A549 treated with RU486 at 1 μM for 4 hours (cell line): Measurements from ENCODE around the gene TIMM17B. TPM values are rescaled to one million over a fixed set of nuclear protein-coding genes. Genes with fewer than 3 reads are reported as not detected.

Experiments
- total RNA-seq: library from RNA; stranded (reverse); fragments of 200-300 nt; extraction: Qiagen RNA extraction; gene quantifications from 5 replicates; pipeline ENCODE4 v1.2.3, GENCODE V29; 2022; ENCODE audit warnings: low read depth

The TIMM17B gene
- total RNA-seq: 80.1 to 103 TPM (median 101 TPM) in 5 replicates

DNA sequence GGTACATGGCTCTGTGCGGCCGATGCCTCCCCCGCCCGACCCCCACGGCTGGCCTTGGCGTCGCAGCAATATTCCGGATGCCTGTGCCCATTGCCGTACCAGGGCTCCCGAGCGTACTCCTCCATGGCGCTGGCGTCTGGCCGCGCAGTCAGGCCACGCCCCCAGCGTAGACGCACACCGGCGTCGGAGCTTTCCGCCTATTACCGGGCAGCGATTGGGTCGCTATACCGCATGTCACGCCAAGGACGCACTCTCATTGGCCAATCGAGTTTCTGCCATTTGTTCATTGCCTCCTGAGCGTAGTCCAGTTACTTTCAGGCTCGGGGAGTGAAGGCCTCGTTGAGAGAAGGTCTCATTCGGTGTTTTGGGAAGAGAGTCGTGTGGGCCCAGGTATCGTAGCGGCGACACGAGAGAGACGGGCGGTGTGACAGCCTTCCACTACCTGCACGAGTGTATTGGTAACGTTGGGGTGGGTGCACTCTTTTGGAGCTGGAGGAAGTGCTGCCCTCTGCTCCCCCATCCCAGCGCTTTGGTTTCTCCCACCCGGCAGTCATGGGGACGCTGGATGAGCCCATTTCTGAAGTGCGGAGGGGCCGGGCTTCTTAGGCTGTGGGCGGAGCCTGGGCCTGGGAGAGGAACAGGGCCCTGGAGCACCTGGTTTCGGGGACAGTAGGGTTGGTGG, at the start of gene TIMM17B, which contains the start of gene PQBP1:
TIMM17B (minus strand) TSS at position 144 of the 682 bp plus-strand sequence; CDS start at position 125, 19 bp downstream.
PQBP1 (plus strand) TSS at position 306 of the 682 bp plus-strand sequence. CDS start 580 bp downstream, outside the sequence.

DNA sequence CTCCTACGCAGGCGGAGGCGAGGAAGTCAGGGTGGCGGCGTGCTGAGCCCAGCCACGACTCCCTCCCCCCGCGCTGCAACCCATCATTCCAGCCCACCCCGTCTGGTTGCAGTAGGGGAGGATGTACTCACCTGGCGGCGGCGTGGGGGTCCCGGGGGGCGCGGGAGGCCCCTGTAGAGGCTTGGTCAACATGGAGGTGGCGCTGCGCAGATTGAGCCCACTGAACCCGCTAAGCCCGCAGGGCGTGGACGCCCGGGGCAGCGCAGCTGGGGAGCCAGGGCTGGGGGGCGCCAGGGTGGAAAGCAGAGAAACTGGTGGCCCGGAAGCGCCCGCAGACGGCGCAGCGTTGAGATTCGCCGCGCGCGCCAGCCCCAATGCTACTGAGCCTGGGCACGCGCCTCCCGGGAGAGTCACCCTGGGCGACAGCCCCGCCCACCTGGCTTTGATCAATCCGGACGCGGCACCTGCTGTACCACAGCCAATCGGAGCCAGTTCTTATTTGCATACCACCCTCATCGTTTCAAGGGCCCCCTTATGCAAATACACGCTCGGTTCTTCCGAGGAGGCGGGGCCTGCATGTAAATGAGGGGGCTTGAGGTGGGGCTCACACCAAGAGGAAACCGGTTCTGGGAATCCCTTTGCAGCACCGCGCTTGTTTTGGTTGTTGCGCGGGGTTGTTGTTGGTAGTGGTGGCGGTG, 21.2 kb upstream of the TIMM17B start, which contains the start of gene PIM2:
PIM2 (minus strand) TSS at position 382 of the 698 bp plus-strand sequence; CDS start at position 192, 190 bp downstream.

DNA sequence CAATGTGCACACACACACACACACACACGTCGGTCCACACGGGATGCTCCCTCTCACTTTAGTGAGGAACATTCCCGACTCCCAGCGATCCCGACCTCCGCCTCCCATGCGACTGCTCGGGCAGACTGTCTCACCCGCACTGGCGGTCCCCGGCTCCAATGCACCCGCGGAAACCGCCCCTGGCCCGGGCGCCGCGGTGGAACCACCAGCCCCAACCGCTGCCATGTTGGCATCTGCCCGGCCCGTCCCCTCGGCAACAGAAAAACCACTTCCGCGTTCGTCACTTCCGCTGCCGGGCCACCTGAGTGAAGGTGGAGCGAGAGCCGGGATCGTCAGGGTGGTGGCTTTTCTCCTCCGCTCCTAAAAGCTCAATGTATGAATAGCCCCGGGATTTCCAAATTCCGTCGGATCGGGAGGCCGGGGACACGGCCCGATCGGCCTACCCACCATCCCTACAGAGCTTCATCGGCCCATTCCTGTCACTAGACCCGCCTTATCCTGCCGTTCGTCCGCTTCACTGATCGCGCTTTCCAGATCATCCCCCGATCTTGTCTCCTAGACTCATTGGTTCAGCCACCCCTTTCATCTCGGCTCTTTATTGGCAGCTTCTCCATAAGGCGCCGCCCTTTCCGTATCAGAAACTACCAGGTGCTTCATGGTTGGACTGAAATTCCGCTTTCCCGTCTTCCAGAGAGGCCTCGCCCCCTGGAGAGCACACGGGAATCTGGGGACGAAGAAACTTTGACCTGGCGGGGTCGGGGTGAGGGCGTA, 14.0 kb upstream of the TIMM17B start, which contains the start of gene SLC35A2:
SLC35A2 (minus strand) TSS at position 235 of the 771 bp plus-strand sequence; CDS start at position 225, 10 bp downstream.

Other genes with a start within 250 kb of the TIMM17B start
- gene WAS, start 214.0 kb downstream of the TIMM17B start, total RNA-seq: 0.20 to 0.54 TPM (median 0.32 TPM) in 4 of 5 replicates, not detected in the other
- 16.8 to 22.3 TPM (median 22.0 TPM) in 5 replicates for gene SUV39H1, start 201.0 kb downstream of the TIMM17B start, total RNA-seq
- not detected in 5 replicates for gene GLOD5, start 136.0 kb downstream of the TIMM17B start, total RNA-seq
- gene GATA1, start 111.2 kb downstream of the TIMM17B start, total RNA-seq: not detected in 5 replicates
- gene HDAC6, start 95.7 kb downstream of the TIMM17B start, total RNA-seq: 26.4 to 30.9 TPM (median 28.9 TPM) in 5 replicates
- 0.13 TPM in 1 of 5 replicates, not detected in the others for gene ERAS, start 71.3 kb downstream of the TIMM17B start, total RNA-seq
- gene PCSK1N, start 62.2 kb downstream of the TIMM17B start, total RNA-seq: 21.2 to 60.8 TPM (median 51.8 TPM) in 5 replicates
- gene PQBP1, start 162 bp upstream of the TIMM17B start, total RNA-seq: 96.2 to 122 TPM (median 99.9 TPM) in 5 replicates
- gene SLC35A2, start 13.9 kb upstream of the TIMM17B start, total RNA-seq: 49.4 to 68.7 TPM (median 67.1 TPM) in 5 replicates
- 9.6 to 11.7 TPM (median 10.7 TPM) in 5 replicates for gene PIM2, start 21.3 kb upstream of the TIMM17B start, total RNA-seq
- 58.3 to 67.8 TPM (median 63.7 TPM) in 5 replicates for gene OTUD5, start 59.8 kb upstream of the TIMM17B start, total RNA-seq
- 0.77 to 1.4 TPM (median 1.2 TPM) in 5 replicates for gene KCND1, start 74.1 kb upstream of the TIMM17B start, total RNA-seq
- gene GRIPAP1, start 104.5 kb upstream of the TIMM17B start, total RNA-seq: 18.1 to 22.8 TPM (median 21.3 TPM) in 5 replicates
- 47.1 to 58.0 TPM (median 56.5 TPM) in 5 replicates for gene TFE3, start 145.6 kb upstream of the TIMM17B start, total RNA-seq
- gene CCDC120, start 161.2 kb upstream of the TIMM17B start, total RNA-seq: 2.8 to 4.2 TPM (median 3.6 TPM) in 5 replicates
- gene PRAF2, start 176.2 kb upstream of the TIMM17B start, total RNA-seq: 36.7 to 46.1 TPM (median 43.4 TPM) in 5 replicates
- 50.4 to 59.4 TPM (median 54.7 TPM) in 5 replicates for gene WDR45, start 182.1 kb upstream of the TIMM17B start, total RNA-seq
- gene GPKOW, start 226.0 kb upstream of the TIMM17B start, total RNA-seq: 20.1 to 25.5 TPM (median 23.8 TPM) in 5 replicates